ENCODE measurements around the gene C3orf20. TPM values are rescaled to one million over a fixed set of nuclear protein-coding genes. Genes with fewer than 3 reads are reported as not detected.
"Not testable (repeated sequence)": the region's sequence is repeated elsewhere in the genome, so short reads cannot be mapped to it uniquely, and the experiment has no call there.

C3orf20 gene
- total RNA-seq, 1 donor from 2014 or later = under 0.01 TPM

DNA sequence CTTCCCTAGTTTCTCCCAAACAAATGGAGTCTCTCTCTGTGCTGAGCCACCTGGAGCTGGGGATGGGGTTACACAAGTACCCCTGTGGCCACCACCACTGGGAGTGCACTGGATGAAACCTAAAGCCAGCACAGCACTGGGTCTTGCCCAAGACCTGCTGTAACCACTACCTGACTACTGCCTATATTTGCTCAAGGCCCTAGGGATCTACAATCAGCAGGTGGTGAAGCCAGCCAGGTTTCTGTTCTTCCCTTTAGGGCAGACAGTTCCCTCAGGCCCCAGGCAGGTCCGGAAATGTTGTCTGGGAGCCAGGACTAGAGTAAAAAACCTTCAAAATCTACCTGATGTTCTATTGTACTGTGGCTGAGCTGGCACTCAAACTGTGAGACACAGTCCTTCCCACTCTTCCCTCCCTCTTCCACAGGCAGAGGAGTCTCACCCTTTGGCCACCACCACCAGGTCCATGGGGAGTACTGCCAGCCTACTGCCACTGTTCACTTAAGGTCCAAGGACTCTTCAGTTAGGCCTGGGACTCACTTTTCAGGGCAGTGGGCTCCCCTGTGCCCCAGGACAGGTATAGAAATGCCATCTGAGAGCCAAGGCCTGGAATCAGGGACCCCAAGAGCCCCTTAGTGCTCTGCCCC lies 23.8 kb downstream of the C3orf20 start:
- DNase-seq (ENCODE audit: low read depth in 2 of 2) = no peak

DNA sequence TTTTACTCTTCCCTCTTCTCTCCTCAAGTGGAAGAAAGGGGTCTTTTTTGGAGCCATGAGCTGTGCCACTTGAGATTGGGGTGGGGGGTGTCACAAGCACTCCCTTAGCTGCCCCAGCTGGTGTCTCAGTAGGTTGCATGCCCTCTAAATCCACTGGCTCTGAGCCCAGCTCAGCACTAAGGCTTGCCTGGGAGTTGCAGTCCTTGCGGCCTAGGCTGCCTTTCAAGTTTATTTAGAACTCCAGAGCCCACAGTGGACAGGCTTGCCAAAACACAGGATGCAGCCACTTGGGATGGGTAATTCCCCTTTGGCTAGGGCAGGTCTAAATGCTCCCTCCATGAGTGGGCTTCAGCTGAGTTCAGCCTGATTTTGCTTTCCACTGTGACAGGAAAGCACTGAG lies 24.7 kb downstream of the C3orf20 start:
- DNase-seq (ENCODE audit: low read depth in 2 of 2) = no peak

DNA sequence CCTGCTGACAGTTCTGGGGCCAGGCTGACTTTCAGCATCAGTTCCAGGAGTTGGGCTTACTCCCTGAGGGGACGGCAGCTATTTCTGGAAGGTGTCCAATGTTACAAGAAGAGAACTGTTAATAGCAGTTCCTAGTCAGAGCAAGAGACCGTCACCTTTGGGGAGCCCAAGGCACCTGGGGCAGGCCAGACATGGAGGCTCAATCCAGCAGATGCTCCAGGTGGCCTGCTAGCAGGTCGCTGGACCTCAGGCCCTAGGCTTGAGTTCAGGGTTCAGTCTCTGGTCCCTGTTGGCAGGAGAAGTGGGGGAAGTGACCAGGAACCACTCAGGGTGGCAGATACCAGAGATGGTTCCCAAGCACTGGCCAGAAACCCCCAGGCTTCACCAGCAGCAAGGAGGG lies 25.9 kb downstream of the C3orf20 start:
- DNase-seq (ENCODE audit: low read depth in 2 of 2) = no peak

DNA sequence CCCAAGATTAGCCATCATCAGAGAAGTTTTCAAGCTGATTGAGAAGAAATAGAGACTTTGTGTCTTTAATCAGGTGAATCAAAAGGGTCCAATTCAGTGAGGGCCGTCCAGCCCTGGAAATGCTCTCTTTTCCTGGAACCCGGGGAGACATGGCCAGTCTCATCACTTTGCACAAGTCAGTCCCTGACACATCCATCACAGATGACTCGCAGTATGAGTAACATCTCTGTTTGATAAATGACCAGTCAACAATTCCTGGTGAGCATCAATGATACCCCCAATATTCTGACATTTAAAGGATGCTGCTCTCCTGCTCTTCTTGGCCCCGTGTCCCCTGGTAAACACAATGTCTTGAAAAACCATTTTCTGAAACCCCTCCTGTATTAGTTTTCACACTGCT lies 26.7 kb downstream of the C3orf20 start:
- no peak for DNase-seq (ENCODE audit: low read depth in 2 of 2)

DNA sequence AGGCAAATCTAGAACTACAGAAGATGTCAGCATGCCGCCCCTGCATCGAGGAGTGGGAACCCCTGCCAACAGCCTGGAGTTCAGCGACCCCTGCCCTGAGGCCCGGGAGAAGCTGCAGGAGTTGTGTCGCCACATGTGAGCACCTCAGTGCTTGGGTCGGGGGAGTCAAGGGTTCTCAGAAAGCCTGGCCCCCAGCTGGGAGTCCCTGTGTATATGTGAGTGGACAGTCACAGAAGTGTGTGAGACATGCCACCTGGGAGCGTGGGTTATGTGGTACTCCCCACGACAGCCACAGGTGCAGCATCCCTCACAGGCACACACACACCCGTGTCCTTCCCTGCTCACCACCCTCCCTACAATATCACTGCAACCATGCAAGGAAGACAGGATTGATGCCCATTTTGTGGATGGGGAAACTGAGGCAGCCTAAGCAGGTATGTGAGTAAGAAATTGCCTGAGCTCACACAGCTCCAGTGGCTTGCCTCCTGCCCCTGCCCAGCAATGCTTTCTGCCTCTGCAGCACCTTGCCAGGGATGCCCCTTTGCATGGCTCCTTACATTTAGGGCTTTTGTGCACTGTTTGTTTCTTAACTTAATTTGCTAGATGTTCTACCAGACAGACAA lies 28.3 kb downstream of the C3orf20 start:
- DNase-seq (ENCODE audit: low read depth in 2 of 2) = no peak

DNA sequence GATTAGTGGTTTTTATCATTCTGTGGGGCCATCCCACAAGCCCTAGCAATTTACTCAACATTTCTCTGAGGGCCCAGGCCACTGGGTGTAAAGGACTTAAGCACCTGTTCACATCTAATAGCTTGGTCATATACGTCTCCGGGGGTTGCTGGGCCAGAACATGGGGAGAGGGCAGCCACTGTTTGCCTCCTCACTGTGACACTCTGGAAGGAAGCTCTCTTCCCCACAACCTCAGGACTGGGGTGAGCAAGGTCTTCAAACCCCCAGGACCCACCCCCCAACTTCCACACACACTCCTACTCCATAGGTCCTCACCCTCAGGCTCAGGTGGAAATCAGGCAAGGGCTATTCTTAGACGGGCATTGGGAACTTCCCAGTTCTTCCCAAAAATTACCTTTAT lies 28.9 kb downstream of the C3orf20 start:
- DNase-seq (ENCODE audit: low read depth in 2 of 2) = no peak

DNA sequence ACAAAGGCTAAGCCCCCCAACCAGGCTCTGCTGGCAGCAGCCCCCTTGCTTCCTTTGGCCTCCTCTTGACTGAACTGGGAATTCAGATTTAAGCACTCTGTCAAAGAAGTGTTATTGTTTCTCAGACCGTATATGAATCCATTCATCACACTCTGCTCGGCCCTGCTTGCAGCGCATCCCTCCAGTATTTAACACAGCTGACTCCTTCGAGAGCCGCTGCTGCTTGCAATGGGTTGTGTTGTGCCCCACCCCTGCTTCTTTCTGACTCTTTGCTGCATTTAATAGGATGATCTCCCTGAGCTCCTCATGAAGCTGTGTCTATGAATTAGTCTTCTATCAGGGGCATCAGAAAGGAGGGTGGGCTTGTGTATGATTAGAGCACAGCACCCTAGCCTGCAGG lies 31.2 kb downstream of the C3orf20 start:
- DNase-seq (ENCODE audit: low read depth in 2 of 2) = no peak

DNA sequence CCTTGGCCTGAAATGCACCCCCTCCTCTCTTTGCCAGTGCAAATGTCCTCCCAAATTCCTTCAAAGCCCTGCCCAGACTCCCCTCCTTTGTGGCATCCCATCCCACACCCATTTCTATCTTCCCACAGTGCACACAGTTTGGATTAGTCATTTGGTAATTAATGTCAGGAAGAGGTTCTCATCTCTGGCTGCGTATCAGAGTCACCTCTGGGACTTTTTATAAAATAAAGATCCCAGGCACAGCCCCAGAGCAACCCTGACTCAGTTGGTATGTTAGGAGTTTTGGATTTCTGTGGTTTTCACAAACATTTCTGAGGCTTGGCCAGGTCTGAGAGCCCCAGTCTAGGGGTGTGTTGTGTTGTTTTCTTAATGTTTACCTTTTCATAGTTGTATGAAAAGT lies 41.6 kb downstream of the C3orf20 start:
- DNase-seq (ENCODE audit: low read depth in 2 of 2) = no peak

DNA sequence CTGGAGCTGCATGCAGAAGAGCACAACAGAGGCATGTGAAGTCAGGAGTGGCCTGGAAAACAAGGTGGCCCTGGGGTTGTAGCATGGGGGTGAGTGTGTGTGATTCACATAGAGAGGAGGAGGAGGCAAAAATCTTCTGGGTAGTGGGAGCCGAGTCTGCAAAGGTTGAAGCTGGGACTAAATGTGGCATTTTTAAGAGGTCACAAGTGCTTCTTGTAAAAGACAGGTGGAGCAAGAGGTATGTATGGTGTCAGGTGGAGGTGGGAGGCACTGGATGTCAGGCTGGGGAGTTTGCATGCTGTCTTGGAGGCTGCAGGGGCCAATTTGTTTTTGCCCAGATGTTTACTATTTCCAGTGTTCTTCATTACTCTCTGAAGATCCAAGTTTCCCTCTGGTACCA lies 42.4 kb downstream of the C3orf20 start:
- DNase-seq (ENCODE audit: low read depth in 2 of 2) = no peak

DNA sequence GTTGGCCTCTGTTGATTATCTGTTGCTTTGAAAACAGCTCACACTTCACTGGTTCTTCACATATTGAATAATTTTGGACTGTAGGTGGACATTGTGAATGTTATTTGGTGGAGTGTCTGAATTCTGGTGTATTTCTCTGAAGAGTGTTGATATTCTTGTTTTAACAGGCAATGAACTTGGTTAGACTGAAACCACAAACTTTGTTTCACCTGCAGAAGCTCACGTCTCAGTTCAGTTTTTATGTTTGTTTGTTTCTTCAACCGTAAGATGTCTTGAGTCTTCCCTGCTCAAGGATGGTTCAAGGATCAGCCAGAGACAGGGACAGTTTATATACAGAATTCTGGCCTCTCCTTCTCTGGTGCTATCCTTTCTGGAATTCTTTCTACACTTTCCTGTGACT lies 43.6 kb downstream of the C3orf20 start:
- no peak for DNase-seq (ENCODE audit: low read depth in 2 of 2)

DNA sequence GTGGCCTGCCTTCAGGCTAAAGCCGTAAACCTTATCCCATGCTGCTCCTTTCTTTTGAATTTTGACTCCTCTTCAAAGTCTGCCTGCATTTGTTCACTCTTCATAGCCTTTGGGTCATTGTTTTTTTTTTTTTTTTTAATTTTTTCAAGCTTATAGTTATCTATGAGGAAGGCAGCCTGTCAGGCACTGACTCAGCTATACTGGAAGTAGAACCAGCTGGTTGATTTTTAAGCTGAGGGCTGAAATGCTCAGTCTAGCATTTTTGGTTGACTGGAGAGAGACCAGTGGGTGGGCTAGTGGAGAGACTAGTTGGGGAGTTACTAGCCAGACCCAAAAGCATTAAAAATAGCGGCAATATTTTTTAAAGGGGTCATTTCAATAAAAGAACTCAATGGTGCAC lies 44.1 kb downstream of the C3orf20 start:
- DNase-seq (ENCODE audit: low read depth in 2 of 2) = no peak

DNA sequence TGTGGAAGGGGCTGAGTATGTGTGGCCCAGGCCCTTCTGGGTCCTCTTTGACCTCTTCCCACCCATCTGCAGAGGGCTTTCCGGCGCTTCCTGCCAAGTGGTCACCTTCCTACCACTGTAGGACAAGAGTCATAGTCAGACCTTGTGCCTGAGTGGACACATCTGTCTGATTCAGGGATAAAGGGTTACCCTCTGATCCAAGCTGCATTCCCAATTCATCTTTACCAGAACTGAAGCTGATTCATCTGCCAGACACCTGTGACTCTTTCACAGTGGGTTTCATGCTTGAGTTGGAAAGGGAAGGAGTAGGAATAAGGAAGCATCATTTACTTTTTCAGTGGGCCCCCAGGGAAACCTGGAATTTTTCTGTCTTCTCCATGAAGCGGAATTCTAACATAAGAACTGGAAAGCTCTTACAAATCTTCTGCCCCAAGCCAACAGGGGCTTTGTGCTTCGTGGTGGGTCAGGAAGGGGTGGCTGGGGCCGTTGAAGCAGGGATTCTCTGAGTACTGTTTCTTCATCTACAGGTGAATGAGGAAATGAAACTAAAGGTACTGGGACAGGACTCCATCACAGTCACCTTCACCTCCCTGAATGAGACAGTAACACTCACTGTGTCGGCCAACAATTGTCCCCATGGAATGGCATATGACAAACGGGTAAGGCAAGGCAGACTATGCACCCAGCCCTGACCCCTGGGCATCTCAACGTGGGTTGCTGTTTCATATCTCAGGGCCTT lies 46.4 kb downstream of the C3orf20 start:
- DNase-seq (ENCODE audit: low read depth in 2 of 2) = no peak

DNA sequence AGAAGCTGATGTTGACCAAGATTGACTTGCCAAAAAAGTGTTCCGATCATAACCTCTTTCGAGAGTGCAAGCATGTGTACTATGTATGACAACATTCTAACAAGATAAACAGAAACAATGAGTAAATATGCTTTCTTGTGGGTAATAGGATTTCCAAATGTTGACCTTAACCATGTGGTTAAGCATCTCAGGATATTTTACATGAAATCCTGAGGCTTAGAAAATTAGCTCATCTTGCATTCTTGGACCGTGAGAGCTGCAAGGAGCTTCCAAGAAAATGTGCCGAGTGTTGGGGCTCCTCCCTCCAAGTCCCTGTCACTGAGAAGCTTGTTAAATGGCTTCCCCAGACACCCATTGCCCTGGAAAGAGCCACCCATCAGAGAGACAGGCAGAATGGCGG lies 50.1 kb downstream of the C3orf20 start:
- no peak for DNase-seq (ENCODE audit: low read depth in 2 of 2)

DNA sequence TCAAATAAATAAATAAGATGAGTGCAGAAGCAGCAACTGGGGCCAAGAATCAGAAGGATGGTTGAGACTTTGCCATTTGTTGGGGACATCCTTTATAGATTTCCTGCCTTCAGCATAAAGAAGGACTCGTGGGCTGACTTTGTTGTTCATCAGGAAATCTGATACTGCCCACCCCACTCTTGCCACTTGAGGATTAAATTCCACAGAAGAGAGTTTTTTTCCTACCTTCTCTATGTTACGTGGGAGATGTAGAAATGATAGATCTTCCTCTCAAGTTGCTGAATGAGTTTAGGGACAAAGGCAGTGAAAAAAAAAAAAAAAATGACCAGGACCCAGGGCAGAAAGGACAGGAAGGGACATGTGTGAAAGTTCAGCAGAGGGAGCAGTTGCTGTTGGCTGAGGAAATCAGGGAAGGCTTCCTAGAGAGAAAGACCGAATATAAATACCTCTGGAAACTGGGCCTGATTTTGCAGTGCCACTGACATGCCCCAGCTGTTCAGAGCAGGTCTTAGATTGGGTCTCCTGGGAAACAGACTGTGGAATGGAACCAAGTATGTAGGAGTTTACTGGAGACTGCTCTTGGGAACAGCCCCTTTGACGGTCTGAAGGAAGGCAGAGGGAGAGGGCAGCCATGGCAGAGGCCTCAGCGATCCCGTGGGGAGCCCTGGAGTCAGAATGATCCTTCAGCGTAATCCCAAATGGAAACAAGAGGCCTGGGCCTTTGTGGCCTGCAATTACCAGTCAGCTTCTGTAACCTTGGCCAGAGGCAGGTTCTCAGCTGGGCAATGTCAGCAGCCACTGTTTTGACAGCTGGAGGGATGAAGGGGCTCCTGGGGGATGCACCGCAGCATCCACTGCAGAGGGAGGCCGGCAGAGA lies 50.9 kb downstream of the C3orf20 start:
- DNase-seq (ENCODE audit: low read depth in 2 of 2) = no peak

DNA sequence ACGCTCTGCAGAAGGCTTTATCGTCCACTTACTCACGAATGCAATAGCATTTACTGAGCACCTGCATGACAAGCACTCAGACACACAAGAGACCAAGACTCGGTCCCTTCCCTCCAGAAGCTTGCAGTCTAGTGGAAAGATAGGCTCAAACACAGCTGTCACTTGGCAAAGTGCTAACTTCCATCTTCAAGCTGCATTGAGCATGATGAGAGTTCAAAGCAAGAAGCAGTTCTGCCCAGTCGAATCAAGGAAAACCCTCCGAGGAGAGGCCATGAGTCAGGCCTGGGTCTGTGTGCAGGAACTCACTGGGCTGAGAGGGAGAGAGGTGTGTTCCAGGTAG lies 51.5 kb downstream of the C3orf20 start:
- DNase-seq (ENCODE audit: low read depth in 2 of 2) = no peak

DNA sequence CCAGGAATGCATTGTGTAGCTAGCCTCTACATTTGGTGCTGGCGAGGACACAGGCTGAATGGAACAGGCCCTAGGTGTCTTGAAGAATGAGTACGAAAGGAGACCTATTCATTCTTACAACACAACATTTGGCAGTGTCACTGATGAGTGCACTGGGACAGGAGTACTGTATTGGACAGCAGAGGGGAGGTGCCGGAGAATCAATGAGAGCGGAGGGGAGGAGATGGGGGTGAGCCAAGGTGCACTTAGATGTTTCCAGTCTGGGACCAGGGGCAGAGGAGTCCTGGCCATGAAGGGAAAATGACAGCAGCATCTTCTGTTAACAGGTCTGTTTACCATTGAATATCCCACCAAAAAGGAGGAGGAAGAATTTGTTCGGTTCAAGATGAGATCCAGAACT lies 53.2 kb downstream of the C3orf20 start:
- DNase-seq (ENCODE audit: low read depth in 2 of 2) = no peak

DNA sequence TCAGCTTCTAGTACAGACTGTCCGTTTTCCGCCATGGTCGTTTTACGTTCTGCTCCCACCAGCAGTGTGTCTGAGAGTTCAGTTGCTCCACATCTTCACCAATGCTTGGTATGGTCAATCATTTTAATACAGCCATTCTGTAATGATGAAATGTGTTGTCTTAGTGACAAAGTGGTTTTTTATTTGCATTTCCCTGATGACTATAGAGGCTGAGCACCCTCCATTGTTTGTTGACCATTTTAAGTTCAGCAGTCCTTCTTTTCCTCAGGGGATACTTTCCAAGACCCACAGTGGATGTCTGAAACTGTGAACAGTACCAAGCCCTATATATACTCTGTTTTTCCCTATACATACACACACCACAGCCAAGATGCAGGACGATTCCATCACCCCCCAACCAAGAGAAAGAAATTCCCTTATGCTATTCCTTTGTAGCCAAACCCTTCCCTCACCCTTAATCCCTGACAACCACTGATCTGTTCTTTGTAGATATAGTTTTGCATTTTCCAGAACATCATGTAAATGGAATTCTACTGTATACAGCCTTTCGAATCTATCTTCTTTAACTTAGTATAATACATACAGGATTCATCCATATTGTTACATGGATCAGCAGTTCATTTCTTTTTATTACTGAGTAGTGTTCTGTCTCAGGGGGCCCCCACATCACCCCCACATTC lies 55.9 kb downstream of the C3orf20 start:
- DNase-seq (ENCODE audit: low read depth in 2 of 2) = no peak

DNA sequence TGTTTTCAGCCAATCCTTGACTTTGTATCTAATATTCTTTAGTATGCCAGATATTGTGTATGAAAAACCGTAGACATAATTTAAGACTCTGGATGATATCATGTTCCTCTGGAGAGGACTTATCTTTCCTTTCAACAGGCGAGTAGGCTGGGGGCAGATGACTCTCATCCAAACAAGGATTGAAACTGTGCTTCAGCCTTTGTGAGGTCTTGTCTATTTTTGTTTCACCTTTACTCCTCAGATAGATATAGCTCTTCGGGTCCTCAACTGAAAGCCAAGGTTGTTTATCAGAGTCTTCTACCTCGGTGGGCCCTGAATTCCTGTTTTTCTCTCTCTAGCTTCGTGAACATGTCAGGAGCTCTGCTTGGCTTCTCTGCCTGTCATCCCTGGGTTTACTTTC lies 66.0 kb downstream of the C3orf20 start:
- DNase-seq (ENCODE audit: low read depth in 2 of 2) = no peak

DNA sequence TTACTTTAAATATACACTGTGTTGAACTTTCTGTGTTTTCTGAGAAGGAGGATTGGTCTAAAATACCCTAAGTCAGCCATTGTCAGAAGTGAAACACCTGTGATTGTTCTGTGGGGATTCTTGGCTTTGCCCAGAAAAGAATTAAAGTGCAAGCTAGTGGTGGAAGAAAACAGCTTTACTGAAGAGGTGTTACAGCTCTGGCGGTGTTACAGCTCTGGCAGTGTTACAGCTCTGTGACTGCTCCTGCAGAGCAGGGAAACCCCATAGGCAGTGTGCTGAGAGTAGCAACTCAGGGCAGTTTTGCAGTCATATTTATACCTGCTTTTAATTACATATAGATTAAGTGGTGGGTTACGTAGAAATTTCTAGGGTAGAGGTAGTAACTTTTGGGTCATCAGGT lies 66.6 kb downstream of the C3orf20 start:
- DNase-seq (ENCODE audit: low read depth in 2 of 2) = no peak

DNA sequence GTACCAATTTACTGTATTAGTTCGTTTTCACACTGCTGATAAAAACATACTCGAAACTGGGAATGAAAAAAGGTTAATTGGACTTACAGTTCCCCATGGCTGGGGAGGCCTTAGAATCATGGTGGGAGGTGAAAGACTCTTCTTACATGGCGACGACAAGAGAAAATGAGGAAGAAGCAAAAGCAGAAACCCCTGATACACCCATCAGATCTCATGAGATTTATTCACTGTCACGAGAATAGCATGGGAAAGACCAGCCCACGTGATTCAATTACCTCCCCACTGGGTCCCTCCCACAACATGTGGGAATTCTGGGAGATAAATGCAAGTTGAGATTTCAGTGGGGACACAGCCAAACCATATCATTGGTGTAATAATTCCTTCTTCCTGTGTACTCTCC lies 69.6 kb downstream of the C3orf20 start:
- DNase-seq (ENCODE audit: low read depth in 2 of 2) = no peak

DNA sequence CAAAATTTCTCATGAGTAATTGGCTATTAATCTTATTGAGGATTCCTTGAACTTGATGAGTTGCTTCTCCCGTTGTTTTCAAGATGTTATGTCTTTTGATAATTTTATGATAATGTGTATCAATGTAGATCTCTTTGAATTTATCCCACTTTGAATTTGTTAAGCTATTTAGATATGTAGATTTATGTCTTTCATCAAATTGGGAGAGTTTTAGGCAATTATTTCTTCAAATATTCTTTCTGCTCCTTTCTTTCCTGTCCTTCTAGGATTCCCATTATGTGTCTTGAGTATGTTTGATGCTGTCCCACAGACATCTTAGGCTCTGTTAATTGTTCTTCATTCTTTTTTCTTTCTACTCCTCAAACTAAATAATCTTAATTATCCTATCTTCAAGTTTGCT lies 75.7 kb downstream of the C3orf20 start:
- no peak for DNase-seq (ENCODE audit: low read depth in 2 of 2)

DNA sequence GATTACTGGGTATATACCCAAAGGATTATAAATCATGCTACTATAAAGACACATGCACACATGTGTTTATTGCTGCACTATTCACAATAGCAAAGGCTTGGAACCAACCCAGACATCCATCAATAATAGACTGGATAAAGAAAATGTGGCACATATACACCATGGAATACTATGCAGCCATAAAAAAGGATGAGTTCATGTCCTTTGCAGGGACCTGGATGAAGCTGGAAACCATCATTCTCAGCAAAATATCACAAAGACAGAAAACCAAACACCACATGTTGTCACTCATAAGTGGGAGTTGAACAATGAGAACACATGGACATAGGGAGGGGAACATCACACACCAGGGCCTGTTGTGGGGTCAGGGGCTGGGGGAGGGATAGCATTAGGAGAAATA lies 78.0 kb downstream of the C3orf20 start:
- DNase-seq (ENCODE audit: low read depth in 2 of 2) = not testable (repeated sequence)

Data from lung microvascular endothelial cell (primary cell).